ENCODE data around the gene CD207. TPM values are rescaled to one million over a fixed set of nuclear protein-coding genes. Genes with fewer than 3 reads are reported as not detected.

Gene CD207
- total and polyA plus RNA-seq, 2 of the 8 experiments (the other 6 are each of a cell fraction or from before 2014, with no cell fraction given): not detected

DNA sequence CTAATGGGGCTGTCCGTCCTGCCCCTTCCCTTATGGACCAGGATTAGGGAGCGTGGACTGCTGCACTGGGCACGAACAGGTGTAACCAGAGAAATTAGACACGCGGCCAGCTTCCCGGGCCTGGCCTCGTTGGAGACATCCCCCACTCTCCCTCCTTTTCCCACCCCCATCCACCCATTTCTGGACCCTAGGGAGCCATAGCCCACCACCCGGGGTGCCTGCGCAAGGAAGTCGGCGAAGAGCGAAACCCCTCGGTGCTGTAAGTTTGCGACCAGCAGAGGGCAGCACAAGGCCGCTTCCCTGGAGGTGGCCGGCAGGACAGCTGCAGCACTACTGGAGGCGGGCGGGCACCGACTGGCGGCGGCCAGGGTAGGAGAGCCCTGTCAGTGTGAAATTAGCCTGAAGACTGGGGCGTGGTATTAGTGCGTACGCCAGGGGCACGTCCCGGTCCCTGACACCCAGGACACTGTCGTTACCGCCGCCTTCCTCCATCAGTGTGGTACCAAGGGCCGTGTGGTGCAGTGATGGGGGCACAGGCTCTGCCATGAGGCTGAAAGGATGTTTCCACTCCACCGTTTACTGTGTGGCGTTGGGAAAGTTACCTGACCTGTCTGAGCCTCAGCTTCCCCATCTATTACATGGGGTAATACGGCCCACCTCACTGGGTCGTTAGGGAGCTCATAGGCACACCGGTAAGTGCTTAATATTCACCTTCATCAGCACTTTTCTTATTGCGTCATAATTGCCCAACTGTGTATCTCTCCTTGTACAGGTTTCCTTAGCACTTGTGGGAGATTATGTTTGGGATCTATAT lies 36.0 kb upstream of the CD207 start (continued):
- TF ChIP-seq CBX5 (IDR thresholded peaks at IDR 0.05; ENCODE audit: low read depth, low read length): no peak
- TF ChIP-seq RXRA (IDR thresholded peaks at IDR 0.05; ENCODE audit: insufficient read depth, low read depth, low read length): no peak
- no peak for TF ChIP-seq CTBP2 (IDR thresholded peaks at IDR 0.05; ENCODE audit: borderline replicate concordance, insufficient read depth, insufficient read length, low read length)
- no peak for TF ChIP-seq EGR1 (IDR thresholded peaks at IDR 0.05; ENCODE audit: borderline replicate concordance, low read depth, low read length)
- no peak for TF ChIP-seq TCF12 (IDR thresholded peaks at IDR 0.05; ENCODE audit: low read depth, low read length)
- TF ChIP-seq GABPA (IDR thresholded peaks at IDR 0.05; ENCODE audit: borderline replicate concordance, insufficient read depth, low read length): no peak
- TF ChIP-seq GTF2F1 (IDR thresholded peaks at IDR 0.05; ENCODE audit: borderline replicate concordance, low read depth, low read length): no peak
- no peak for TF ChIP-seq SP2 (IDR thresholded peaks at IDR 0.05; ENCODE audit: low read length)
- TF ChIP-seq YY1 (IDR thresholded peaks at IDR 0.05; ENCODE audit: low read depth, low read length): peak; percentile 54; the same call in 1 of the 2 replicates
- no peak for TF ChIP-seq SIX5 (IDR thresholded peaks at IDR 0.05; ENCODE audit: low read depth, low read length)
- TF ChIP-seq SUZ12 (IDR thresholded peaks at IDR 0.05; ENCODE audit: low read length): peak; percentile 40; the same call in 1 of the 2 replicates
- TF ChIP-seq, protein P1, sequence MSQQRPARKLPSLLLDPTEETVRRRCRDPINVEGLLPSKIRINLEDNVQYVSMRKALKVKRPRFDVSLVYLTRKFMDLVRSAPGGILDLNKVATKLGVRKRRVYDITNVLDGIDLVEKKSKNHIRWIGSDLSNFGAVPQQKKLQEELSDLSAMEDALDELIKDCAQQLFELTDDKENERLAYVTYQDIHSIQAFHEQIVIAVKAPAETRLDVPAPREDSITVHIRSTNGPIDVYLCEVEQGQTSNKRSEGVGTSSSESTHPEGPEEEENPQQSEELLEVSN (IDR thresholded peaks at IDR 0.05): no peak
- no peak for TF ChIP-seq RFX5 (IDR thresholded peaks at IDR 0.05; ENCODE audit: borderline replicate concordance, low read depth, low read length)
- no peak for TF ChIP-seq HDAC6 (IDR thresholded peaks at IDR 0.05; ENCODE audit: low read depth, low read length)
- TF ChIP-seq SRF (IDR thresholded peaks at IDR 0.05; ENCODE audit: low read depth, low read length): no peak
- no peak for TF ChIP-seq JUND (IDR thresholded peaks at IDR 0.05; ENCODE audit: low read length)

Data from H1 (cell line).